Measurements from ENCODE around the gene COPZ1. TPM values are rescaled to one million over a fixed set of nuclear protein-coding genes. Genes with fewer than 3 reads are reported as not detected.

COPZ1 gene
- total and polyA plus RNA-seq, 9 of the 15 experiments (the other 6 are each of a cell fraction or from before 2014, with no cell fraction given), result 137 to 487 (median 233) TPM

DNA sequence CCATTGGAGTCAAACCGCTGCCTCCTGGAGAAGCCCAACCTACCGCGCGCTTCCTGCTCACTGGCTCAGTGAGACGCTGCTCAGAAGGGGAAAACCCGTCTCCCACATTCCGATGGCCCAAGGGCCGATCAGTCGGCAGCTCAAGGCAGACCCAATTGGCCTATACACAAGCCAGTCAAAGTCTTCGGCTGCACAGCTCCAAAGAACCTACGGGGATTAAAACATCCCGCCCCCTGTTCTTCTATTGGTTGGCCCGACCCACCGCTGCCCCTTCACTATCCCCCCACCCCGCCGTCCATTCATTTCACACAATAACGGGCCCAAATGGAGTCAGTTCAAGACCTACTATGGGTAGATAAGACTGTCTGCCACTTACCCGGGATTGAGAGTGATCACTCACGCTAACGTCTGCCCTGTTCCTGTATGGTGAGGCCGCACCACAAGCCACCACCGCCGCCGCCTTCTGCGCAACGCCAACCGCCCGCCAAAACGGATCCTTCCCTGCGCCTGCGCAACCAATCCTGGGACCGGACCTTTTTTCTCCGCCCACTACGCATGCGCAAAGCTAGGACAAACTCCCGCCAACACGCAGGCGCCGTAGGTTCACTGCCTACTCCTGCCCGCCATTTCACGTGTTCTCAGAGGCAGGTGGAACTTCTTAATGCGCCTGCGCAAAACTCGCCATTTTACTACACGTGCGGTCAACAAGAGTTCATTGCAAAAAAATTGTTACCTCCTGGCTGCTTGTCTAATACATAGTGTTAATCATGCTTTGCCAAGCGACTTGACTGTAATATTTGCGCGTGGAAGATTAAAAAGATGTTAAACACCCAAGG is 45.1 kb upstream of the COPZ1 start, which contains the start of gene CBX5 (continued):
- TF ChIP-seq ZNF347 (CRISPR knock-in tag; IDR thresholded peaks at IDR 0.05; ENCODE audit: low read depth), result no peak
- TF ChIP-seq, protein P1, sequence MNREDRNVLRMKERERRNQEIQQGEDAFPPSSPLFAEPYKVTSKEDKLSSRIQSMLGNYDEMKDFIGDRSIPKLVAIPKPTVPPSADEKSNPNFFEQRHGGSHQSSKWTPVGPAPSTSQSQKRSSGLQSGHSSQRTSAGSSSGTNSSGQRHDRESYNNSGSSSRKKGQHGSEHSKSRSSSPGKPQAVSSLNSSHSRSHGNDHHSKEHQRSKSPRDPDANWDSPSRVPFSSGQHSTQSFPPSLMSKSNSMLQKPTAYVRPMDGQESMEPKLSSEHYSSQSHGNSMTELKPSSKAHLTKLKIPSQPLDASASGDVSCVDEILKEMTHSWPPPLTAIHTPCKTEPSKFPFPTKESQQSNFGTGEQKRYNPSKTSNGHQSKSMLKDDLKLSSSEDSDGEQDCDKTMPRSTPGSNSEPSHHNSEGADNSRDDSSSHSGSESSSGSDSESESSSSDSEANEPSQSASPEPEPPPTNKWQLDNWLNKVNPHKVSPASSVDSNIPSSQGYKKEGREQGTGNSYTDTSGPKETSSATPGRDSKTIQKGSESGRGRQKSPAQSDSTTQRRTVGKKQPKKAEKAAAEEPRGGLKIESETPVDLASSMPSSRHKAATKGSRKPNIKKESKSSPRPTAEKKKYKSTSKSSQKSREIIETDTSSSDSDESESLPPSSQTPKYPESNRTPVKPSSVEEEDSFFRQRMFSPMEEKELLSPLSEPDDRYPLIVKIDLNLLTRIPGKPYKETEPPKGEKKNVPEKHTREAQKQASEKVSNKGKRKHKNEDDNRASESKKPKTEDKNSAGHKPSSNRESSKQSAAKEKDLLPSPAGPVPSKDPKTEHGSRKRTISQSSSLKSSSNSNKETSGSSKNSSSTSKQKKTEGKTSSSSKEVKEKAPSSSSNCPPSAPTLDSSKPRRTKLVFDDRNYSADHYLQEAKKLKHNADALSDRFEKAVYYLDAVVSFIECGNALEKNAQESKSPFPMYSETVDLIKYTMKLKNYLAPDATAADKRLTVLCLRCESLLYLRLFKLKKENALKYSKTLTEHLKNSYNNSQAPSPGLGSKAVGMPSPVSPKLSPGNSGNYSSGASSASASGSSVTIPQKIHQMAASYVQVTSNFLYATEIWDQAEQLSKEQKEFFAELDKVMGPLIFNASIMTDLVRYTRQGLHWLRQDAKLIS (CRISPR knock-in tag; IDR thresholded peaks at IDR 0.05), result 0 out of 2 replicates have a peak, but pooled peaks have one; percentile 3
- no peak for TF ChIP-seq ZNF583 (CRISPR knock-in tag; IDR thresholded peaks at IDR 0.05)
- TF ChIP-seq NCOR1 (IDR thresholded peaks at IDR 0.05), result no peak
- TF ChIP-seq, protein P2, sequence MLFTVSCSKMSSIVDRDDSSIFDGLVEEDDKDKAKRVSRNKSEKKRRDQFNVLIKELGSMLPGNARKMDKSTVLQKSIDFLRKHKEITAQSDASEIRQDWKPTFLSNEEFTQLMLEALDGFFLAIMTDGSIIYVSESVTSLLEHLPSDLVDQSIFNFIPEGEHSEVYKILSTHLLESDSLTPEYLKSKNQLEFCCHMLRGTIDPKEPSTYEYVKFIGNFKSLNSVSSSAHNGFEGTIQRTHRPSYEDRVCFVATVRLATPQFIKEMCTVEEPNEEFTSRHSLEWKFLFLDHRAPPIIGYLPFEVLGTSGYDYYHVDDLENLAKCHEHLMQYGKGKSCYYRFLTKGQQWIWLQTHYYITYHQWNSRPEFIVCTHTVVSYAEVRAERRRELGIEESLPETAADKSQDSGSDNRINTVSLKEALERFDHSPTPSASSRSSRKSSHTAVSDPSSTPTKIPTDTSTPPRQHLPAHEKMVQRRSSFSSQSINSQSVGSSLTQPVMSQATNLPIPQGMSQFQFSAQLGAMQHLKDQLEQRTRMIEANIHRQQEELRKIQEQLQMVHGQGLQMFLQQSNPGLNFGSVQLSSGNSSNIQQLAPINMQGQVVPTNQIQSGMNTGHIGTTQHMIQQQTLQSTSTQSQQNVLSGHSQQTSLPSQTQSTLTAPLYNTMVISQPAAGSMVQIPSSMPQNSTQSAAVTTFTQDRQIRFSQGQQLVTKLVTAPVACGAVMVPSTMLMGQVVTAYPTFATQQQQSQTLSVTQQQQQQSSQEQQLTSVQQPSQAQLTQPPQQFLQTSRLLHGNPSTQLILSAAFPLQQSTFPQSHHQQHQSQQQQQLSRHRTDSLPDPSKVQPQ (CRISPR knock-in tag; IDR thresholded peaks at IDR 0.05; ENCODE audit: borderline replicate concordance), result no peak
- no peak for TF ChIP-seq MEF2A (IDR thresholded peaks at IDR 0.05; ENCODE audit: control insufficient read depth, low read depth, low read length)
- TF ChIP-seq KDM4B (IDR thresholded peaks at IDR 0.05; ENCODE audit: borderline replicate concordance in 2 of 2, low read depth in 1 of 2), result 0 out of 4 replicates have a peak, but pooled peaks of 1 of the 2 experiments have one; percentile 49
- TF ChIP-seq NUFIP1 (IDR thresholded peaks at IDR 0.05; ENCODE audit: partially characterized antibody), result no peak
- TF ChIP-seq, protein P3, sequence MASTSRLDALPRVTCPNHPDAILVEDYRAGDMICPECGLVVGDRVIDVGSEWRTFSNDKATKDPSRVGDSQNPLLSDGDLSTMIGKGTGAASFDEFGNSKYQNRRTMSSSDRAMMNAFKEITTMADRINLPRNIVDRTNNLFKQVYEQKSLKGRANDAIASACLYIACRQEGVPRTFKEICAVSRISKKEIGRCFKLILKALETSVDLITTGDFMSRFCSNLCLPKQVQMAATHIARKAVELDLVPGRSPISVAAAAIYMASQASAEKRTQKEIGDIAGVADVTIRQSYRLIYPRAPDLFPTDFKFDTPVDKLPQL (IDR thresholded peaks at IDR 0.05; ENCODE audit: extremely low read depth, insufficient read length), result no peak
- TF ChIP-seq THRAP3 (IDR thresholded peaks at IDR 0.05; ENCODE audit: borderline replicate concordance), result no peak
- TF ChIP-seq, protein P4, sequence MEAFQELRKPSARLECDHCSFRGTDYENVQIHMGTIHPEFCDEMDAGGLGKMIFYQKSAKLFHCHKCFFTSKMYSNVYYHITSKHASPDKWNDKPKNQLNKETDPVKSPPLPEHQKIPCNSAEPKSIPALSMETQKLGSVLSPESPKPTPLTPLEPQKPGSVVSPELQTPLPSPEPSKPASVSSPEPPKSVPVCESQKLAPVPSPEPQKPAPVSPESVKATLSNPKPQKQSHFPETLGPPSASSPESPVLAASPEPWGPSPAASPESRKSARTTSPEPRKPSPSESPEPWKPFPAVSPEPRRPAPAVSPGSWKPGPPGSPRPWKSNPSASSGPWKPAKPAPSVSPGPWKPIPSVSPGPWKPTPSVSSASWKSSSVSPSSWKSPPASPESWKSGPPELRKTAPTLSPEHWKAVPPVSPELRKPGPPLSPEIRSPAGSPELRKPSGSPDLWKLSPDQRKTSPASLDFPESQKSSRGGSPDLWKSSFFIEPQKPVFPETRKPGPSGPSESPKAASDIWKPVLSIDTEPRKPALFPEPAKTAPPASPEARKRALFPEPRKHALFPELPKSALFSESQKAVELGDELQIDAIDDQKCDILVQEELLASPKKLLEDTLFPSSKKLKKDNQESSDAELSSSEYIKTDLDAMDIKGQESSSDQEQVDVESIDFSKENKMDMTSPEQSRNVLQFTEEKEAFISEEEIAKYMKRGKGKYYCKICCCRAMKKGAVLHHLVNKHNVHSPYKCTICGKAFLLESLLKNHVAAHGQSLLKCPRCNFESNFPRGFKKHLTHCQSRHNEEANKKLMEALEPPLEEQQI (IDR thresholded peaks at IDR 0.05), result no peak
- no peak for TF ChIP-seq MCM2 (IDR thresholded peaks at IDR 0.05; ENCODE audit: low read depth)
- no peak for TF ChIP-seq HDAC8 (tag; IDR thresholded peaks at IDR 0.05)
- TF ChIP-seq, protein P5, sequence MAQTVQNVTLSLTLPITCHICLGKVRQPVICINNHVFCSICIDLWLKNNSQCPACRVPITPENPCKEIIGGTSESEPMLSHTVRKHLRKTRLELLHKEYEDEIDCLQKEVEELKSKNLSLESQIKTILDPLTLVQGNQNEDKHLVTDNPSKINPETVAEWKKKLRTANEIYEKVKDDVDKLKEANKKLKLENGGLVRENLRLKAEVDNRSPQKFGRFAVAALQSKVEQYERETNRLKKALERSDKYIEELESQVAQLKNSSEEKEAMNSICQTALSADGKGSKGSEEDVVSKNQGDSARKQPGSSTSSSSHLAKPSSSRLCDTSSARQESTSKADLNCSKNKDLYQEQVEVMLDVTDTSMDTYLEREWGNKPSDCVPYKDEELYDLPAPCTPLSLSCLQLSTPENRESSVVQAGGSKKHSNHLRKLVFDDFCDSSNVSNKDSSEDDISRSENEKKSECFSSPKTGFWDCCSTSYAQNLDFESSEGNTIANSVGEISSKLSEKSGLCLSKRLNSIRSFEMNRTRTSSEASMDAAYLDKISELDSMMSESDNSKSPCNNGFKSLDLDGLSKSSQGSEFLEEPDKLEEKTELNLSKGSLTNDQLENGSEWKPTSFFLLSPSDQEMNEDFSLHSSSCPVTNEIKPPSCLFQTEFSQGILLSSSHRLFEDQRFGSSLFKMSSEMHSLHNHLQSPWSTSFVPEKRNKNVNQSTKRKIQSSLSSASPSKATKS (CRISPR knock-in tag; IDR thresholded peaks at IDR 0.05), result no peak
